Esophagus (tissue), 2 donors: ENCODE measurements around the gene ARHGAP30. TPM values are rescaled to one million over a fixed set of nuclear protein-coding genes. Genes with fewer than 3 reads are reported as not detected.
"Not testable (repeated sequence)": the region's sequence is repeated elsewhere in the genome, so short reads cannot be mapped to it uniquely, and the experiment has no call there.

ENCODE experiments used
- H3K27ac ChIP-seq, 2 donors: one replicate each; pipeline ENCODE4 v1.5.1; 2013; ENCODE audit warnings: low read depth in 2 of 2, mild to moderate bottlenecking in 2 of 2, inconsistent platforms in 1 of 2, low read length in 1 of 2, moderate library complexity in 1 of 2
- H3K27me3 ChIP-seq, 2 donors: one replicate each; pipeline ENCODE4 v1.6.1; 2013; ENCODE audit warnings: low read length in 2 of 2, control low read depth in 1 of 2, mild to moderate bottlenecking in 1 of 2; ENCODE audit not compliant: insufficient read depth in 2 of 2, control insufficient read depth in 1 of 2
- H3K36me3 ChIP-seq, 2 donors: one replicate each; pipeline ENCODE4 v1.6.1; 2013; ENCODE audit warnings: low read length in 1 of 2; ENCODE audit not compliant: control insufficient read depth in 2 of 2, insufficient read depth in 2 of 2
- H3K4me1 ChIP-seq, 2 donors: one replicate each; pipeline ENCODE4 v1.6.1; 2013; ENCODE audit warnings: low read length in 1 of 2; ENCODE audit not compliant: control insufficient read depth in 2 of 2, insufficient read depth in 2 of 2
- H3K4me3 ChIP-seq, 2 donors: one replicate each; pipeline ENCODE4 v1.5.1; 2013; ENCODE audit warnings: low read length in 2 of 2, mild to moderate bottlenecking in 2 of 2, low read depth in 1 of 2, moderate library complexity in 1 of 2
- H3K9me3 ChIP-seq, 2 donors: one replicate each; pipeline ENCODE4 v1.6.1; 2013; ENCODE audit warnings: mild to moderate bottlenecking in 2 of 2, low read depth in 1 of 2, low read length in 1 of 2, moderate library complexity in 1 of 2; ENCODE audit not compliant: control insufficient read depth in 2 of 2, insufficient read depth in 1 of 2
- WGBS, 2 donors: extraction: QIAGEN DNeasy Blood & Tissue Kit; methylation state at CpG; one replicate each; pipeline ENCODE4 v1.1.7; 2013; 5-methylcytosine and 5-hydroxymethylcytosine counted together
- polyA plus RNA-seq, 2 donors: library from polyadenylated mRNA; stranded (reverse); fragments of 200-250 nt; gene quantifications; one replicate each; pipeline ENCODE4 v1.2.3, GENCODE V29; 2013
- donor health status: healthy with polysubstance abuse.
- donor health status: Bipolar disorder and iron deficiency.

The ARHGAP30 gene
- polyA plus RNA-seq, 2 donors = 7.9 to 9.5 TPM

DNA sequence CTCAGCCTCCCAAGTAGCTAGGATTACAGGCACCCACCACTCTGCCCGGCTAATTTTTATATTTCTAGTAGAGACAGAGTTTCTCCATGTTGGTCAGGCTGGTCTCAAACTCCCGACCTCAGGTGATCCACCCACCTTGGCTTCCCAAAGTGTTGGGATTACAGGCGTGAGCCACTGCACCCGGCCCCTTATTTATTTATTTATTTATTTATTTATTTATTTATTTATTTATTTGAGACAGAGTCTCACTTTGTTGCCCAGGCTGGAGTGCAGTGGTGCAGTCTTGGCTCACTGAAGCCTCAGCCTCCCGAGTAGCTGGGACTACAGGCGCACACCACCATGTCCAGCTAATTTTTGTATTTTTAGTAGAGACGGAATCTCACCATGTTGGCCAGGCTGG lies 4.0 kb downstream of the ARHGAP30 start:
- H3K4me1 ChIP-seq, H3K27ac ChIP-seq, H3K36me3 ChIP-seq, H3K4me3 ChIP-seq, H3K9me3 ChIP-seq, H3K27me3 ChIP-seq: not testable (repeated sequence)
- WGBS, 2 donors = 90 to 92% methylated on average over 7 of the region's 7 CpGs

DNA sequence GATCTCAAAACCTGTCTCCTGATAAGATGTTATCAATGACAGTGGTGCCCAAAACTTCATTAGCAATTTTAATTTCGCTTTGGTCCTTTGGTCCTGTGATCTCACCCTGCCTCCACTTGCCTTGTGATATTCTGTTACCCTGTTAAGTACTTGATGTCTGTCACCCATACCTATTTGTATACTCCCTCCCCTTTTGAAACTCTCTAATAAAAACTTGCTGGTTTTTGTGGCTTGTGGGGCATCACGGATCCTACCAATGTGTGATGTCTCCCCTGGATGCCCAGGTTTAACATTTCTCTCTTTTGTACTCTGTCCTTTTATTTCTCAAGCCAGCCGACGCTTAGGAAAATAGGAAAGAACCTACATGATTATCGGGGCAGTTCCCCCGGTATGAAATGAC lies 5.8 kb downstream of the ARHGAP30 start:
- not testable (repeated sequence) for H3K27me3 ChIP-seq, H3K4me3 ChIP-seq, H3K4me1 ChIP-seq, H3K27ac ChIP-seq, H3K36me3 ChIP-seq, H3K9me3 ChIP-seq
- 54 to 61% methylated on average over 6 of the region's 6 CpGs for WGBS, 2 donors

DNA sequence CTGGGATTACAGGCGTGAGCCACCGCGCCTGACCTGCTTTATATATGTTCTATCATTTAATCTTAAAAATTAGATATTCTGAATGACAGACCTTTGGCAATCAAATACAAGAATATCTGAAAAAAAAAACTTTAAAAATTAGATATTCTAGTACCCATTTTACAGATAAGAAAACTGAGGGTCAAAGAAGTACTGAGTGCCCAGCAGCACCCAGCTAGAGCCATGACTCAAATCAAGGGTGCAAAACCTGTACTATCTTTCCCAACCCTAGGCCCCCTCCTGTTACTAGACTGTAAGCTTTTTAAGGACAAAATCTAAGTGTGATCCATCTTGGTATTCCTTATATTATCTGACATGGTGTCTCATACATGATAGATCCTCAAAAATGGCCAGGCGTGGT lies 8.3 kb downstream of the ARHGAP30 start:
- Histone ChIP-seq H3K36me3 (peaks cover 0 to 1% of the 10 kb centered on the region in 2 donors), H3K27ac (no peak overlapping the region), H3K4me3 (no peak overlapping the region), H3K27me3 (no peaks in the 10 kb centered on the region), H3K4me1 (no peaks in the 10 kb centered on the region), H3K9me3 (no peaks in the 10 kb centered on the region)
- 91 to 93% methylated on average over 4 of the region's 4 CpGs for WGBS, 2 donors

DNA sequence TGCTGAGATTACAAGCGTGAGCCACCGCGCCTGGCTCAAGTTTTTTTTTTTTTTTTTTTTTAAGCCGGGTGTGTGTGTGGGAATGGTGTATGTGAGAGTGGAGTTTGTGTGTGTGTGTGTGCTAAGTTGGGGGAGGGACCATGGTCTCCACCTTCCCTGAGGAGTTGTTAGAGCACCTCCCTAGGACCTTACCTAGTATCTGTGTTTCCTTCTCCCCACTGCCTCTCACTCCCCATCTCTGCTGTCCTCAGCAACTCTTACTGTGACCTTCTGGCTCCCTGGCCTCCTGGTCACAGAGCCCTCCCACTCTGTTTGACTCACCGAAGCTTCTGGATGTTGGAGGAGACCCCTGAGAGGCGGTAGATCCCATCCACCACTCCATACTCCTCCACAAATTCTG lies 10.4 kb downstream of the ARHGAP30 start:
- peaks cover 3% of the 10 kb centered on the region in 2 donors for H3K36me3 ChIP-seq
- H3K9me3 ChIP-seq = no peaks in the 10 kb centered on the region
- no peak overlapping the region for H3K4me3 ChIP-seq
- H3K27me3 ChIP-seq = no peaks in the 10 kb centered on the region
- WGBS, 2 donors = 79 to 82% methylated on average over 6 of the region's 6 CpGs
- H3K27ac ChIP-seq = no peak overlapping the region
- no peaks in the 10 kb centered on the region for H3K4me1 ChIP-seq

DNA sequence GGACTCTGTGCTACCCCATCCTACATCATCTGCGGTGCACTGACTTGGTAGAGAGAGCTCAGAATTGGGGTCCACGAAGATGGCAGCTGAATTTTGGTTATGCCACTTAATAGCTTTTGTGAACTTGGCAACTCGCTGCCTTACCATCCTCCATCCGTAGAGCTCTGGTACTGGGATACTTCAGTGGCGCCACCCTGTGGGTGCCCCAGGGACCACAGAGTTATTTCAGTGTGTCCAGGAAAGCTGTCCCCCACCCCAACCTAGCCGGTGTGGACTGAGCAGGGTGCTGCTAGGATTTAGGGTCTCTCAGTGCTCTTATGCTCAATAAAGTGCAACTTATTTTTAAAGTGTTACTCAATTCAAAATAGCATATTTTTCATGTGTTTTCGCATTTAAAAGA lies 14.9 kb downstream of the ARHGAP30 start:
- Histone ChIP-seq H3K27me3 (no peaks in the 10 kb centered on the region), H3K27ac (no peak overlapping the region), H3K4me1 (no peaks in the 10 kb centered on the region), H3K36me3 (peaks cover 6 to 18% of the 10 kb centered on the region in 2 donors), H3K4me3 (no peak overlapping the region), H3K9me3 (no peaks in the 10 kb centered on the region)
- WGBS, 2 donors = 78 to 85% methylated on average over 7 of the region's 7 CpGs

DNA sequence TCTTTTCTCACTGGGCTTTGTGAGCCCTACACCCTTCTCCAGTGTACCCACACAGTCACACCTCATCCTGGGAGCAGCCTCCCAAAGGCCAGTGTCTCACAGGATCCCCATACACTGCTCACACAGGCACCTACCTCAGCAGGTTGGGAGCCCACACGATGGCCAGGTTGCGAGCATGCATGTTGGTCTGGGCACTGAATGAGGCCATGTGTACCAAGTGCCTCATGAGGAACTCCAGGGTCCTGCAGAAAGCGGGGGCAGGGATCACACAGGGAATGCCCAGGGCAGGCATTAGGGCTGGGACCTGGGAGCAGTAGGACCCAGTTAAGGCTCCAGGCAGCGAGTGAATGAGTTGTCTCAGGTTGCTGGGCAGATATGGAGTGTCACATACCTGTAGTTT lies 15.5 kb downstream of the ARHGAP30 start:
- 86 to 91% methylated on average over 4 of the region's 4 CpGs for WGBS, 2 donors
- Histone ChIP-seq H3K4me1 (no peaks in the 10 kb centered on the region), H3K27me3 (no peaks in the 10 kb centered on the region), H3K4me3 (no peak overlapping the region), H3K27ac (no peak overlapping the region), H3K36me3 (peaks cover 6 to 21% of the 10 kb centered on the region in 2 donors), H3K9me3 (no peaks in the 10 kb centered on the region)

DNA sequence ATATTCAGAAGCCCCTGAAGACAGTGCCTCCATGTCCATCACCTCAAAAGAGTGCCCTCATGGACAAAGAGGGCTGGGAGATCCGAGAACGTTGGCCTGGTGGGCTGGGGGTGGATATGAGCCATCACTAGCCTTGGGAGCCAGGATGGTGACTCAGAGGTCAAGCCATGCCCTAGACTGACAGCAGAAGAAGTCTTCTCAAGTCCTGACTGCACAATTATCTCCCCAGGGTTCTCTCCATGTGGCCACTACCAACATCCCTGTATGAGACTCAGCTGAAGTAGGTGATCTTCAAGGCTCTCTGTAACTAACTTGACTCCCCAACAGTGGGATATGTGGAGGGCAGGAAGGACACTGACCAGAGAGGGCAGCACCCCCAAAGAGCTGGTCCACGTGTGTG lies 16.8 kb downstream of the ARHGAP30 start:
- 78 to 83% methylated on average over 3 of the region's 3 CpGs for WGBS, 2 donors
- peaks cover 6 to 31% of the 10 kb centered on the region in 2 donors for H3K36me3 ChIP-seq
- no peaks in the 10 kb centered on the region for H3K9me3 ChIP-seq
- H3K27me3 ChIP-seq = no peaks in the 10 kb centered on the region
- peaks cover 0 to 4% of the 10 kb centered on the region in 2 donors for H3K4me1 ChIP-seq
- no peak overlapping the region for H3K4me3 ChIP-seq
- H3K27ac ChIP-seq = no peak overlapping the region

DNA sequence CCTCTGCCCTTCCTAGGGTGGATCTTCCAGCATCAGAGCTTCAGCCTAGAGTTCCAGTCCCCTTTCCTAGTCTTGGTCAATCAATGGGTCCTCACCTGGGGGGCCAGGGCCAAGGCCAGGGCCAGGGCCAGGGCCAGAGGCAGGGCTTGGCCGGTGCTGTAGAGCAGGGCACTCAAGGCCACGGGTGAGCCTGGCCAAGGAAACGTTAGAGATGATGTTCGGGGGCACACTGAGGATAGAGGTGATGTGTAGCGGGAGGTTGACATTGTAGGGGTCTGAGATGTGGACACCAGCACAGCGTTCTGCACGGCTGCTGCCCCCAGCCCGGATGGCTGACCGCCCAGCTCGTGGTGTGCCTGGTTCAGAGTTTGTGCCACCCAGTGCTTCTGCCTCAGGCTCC lies 18.5 kb downstream of the ARHGAP30 start:
- H3K27ac ChIP-seq = no peak overlapping the region
- peaks cover 0 to 4% of the 10 kb centered on the region in 2 donors for H3K4me1 ChIP-seq
- no peak overlapping the region for H3K4me3 ChIP-seq
- H3K9me3 ChIP-seq = no peaks in the 10 kb centered on the region
- peaks cover 4 to 31% of the 10 kb centered on the region in 2 donors for H3K36me3 ChIP-seq
- 88 to 95% methylated on average over 10 of the region's 10 CpGs for WGBS, 2 donors
- H3K27me3 ChIP-seq = no peaks in the 10 kb centered on the region

DNA sequence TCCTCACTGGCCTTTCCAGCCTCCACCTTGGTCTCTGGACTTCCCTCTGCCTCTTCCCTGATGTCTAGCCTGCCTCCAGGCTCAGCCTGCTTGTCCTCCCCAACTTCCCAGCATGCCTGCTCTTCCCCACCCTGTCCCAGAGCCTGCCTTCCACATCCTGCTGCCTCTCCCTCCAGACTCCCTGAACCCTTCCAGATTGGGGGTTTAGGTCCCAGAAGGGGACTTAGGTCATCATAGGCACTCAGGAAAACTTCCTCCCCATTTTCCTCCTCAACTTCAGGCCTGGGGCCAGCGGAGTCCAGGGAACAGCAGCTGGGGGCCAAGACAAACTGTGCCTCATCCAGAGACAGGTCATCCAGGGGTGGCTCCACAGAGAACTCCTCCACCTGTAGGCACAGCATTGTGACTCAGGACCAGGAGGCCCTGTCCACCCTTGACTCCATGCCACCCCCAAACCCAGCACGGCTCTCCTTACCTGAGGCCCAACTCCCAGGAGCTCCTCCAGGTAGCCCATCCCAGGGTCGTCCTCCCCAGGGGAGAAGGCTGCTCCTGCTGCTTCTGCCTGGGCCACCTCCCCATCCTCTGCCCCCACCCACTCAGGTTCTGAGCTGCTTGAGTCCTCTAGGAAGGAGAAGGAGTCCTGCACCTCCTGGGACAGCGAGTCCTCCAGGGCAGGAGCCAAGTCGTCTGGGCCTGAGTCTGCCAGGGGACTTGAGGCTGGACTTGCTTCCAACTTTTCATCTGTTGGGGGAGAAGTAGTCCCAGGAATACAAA lies 20.6 kb downstream of the ARHGAP30 start:
- no peaks in the 10 kb centered on the region for H3K9me3 ChIP-seq
- peaks cover 3 to 27% of the 10 kb centered on the region in 2 donors for H3K36me3 ChIP-seq
- no peak overlapping the region for H3K27ac ChIP-seq
- WGBS, 2 donors = 91% methylated on average over 5 of the region's 5 CpGs
- peaks cover 0 to 4% of the 10 kb centered on the region in 2 donors for H3K4me1 ChIP-seq
- H3K27me3 ChIP-seq = no peaks in the 10 kb centered on the region
- H3K4me3 ChIP-seq = no peak overlapping the region
